NCI-H748 (cell line): ENCODE results near the gene IL4.

Source experiments
- DNase-seq: peaks from one replicate; lab custom pipeline; 2025; ENCODE audit not compliant: unreplicated experiment; lab: John Stamatoyannopoulos, UW

Gene IL4

GRCh38 chr5:132669966-132670882 lies 3.6 kb upstream of the IL4 start:
- no peak for DNase-seq

GRCh38 chr5:132671000-132671399 lies 2.8 kb upstream of the IL4 start:
- no peak for DNase-seq

- no peak for DNase-seq
Measured at GRCh38 chr5:132673488-132673887, 301 bp upstream of the IL4 start.

- DNase-seq: no peak
Measured at GRCh38 chr5:132674671-132675506, 1.1 kb downstream of the IL4 start.

- no peak for DNase-seq
Measured at GRCh38 chr5:132675936-132676689, 2.3 kb downstream of the IL4 start.

GRCh38 chr5:132677191-132677590 lies 3.4 kb downstream of the IL4 start:
- no peak for DNase-seq

GRCh38 chr5:132677682-132678400 lies 4.1 kb downstream of the IL4 start:
- DNase-seq: no peak

- no peak for DNase-seq
Measured at GRCh38 chr5:132678735-132679134, 4.9 kb downstream of the IL4 start.

- DNase-seq: no peak
Measured at GRCh38 chr5:132679166-132679565, 5.4 kb downstream of the IL4 start.

GRCh38 chr5:132679717-132680380 lies 6.1 kb downstream of the IL4 start:
- DNase-seq: no peak

- no peak for DNase-seq
Measured at GRCh38 chr5:132680780-132681475, 7.1 kb downstream of the IL4 start.

GRCh38 chr5:132681476-132681831 lies 7.7 kb downstream of the IL4 start:
- no peak for DNase-seq

GRCh38 chr5:132681983-132682382 lies 8.2 kb downstream of the IL4 start:
- no peak for DNase-seq

- DNase-seq: no peak
Measured at GRCh38 chr5:132684491-132684890, 10.7 kb downstream of the IL4 start.

GRCh38 chr5:132684922-132685720 lies 11.3 kb downstream of the IL4 start:
- no peak for DNase-seq

- no peak for DNase-seq
Measured at GRCh38 chr5:132686193-132686592, 12.4 kb downstream of the IL4 start.

GRCh38 chr5:132687995-132688394 lies 14.2 kb downstream of the IL4 start:
- DNase-seq: no peak

- no peak for DNase-seq
Measured at GRCh38 chr5:132688536-132689339, 14.9 kb downstream of the IL4 start.
